Mesenchymal stem cell (in vitro differentiated cells and primary cell): ENCODE results near the gene ADAMTS17.

Source experiments
- DNase-seq: peaks from one replicate; pipeline ENCODE4 v3.0.0-alpha.2; 2013
- H2AFZ ChIP-seq: one replicate; pipeline ENCODE4 v1.6.1; 2013; ENCODE audit warnings: low read depth, mild to moderate bottlenecking, control low read depth, inconsistent platforms, low read length, moderate library complexity
- H2AK5ac ChIP-seq: 2 replicates; pipeline ENCODE4 v1.6.1; 2013; ENCODE audit warnings: low read length, moderate library complexity, mild to moderate bottlenecking, inconsistent platforms; ENCODE audit not compliant: severe bottlenecking
- H2BK120ac ChIP-seq: one replicate; pipeline ENCODE4 v1.6.1; 2013; ENCODE audit warnings: low read depth, mild to moderate bottlenecking, inconsistent platforms, low read length, moderate library complexity
- H2BK12ac ChIP-seq, 2 experiments: one replicate each; pipeline ENCODE4 v1.6.1; 2013; ENCODE audit warnings: inconsistent platforms in 2 of 2, low read length in 2 of 2, mild to moderate bottlenecking in 2 of 2, moderate library complexity in 2 of 2, control low read depth in 1 of 2
- H2BK15ac ChIP-seq: one replicate; pipeline ENCODE4 v1.6.1; 2013; ENCODE audit warnings: mild to moderate bottlenecking, low read depth, inconsistent platforms; ENCODE audit not compliant: poor library complexity, severe bottlenecking
- H2BK5ac ChIP-seq: 2 replicates; pipeline ENCODE4 v1.6.1; 2013; ENCODE audit warnings: low read depth, mild to moderate bottlenecking, low read length, control low read depth, inconsistent platforms; ENCODE audit not compliant: poor library complexity, severe bottlenecking
- H3K14ac ChIP-seq, 2 experiments: one replicate each; pipeline ENCODE4 v1.6.1; 2013; ENCODE audit warnings: inconsistent platforms in 2 of 2, low read length in 2 of 2, control low read depth in 1 of 2, mild to moderate bottlenecking in 1 of 2, moderate library complexity in 1 of 2
- H3K18ac ChIP-seq, 2 experiments: one replicate each; pipeline ENCODE4 v1.6.1; 2013; ENCODE audit warnings: inconsistent platforms in 2 of 2, low read length in 2 of 2, control low read depth in 1 of 2, low read depth in 1 of 2, mild to moderate bottlenecking in 1 of 2
- H3K23ac ChIP-seq, 2 experiments: one replicate each; pipeline ENCODE4 v1.6.1; 2013; ENCODE audit warnings: inconsistent platforms in 2 of 2, low read length in 2 of 2, mild to moderate bottlenecking in 2 of 2, moderate library complexity in 2 of 2, control low read depth in 1 of 2
- H3K27ac ChIP-seq: 2 replicates; pipeline ENCODE4 v1.5.1; 2013; ENCODE audit warnings: mild to moderate bottlenecking, moderate library complexity, low read length, control low read depth, inconsistent platforms; ENCODE audit not compliant: poor library complexity, severe bottlenecking
- H3K27me3 ChIP-seq, 2 experiments: 2 replicates each; pipeline versions ENCODE4 v1.6.1 to v1.7.0; 2013; ENCODE audit warnings: low read length in 2 of 2, mild to moderate bottlenecking in 2 of 2, moderate library complexity in 2 of 2, control low read depth in 1 of 2, inconsistent platforms in 1 of 2; ENCODE audit not compliant: control insufficient read depth in 1 of 2, insufficient read depth in 1 of 2
- H3K36me3 ChIP-seq, 2 experiments: 2 replicates each; pipeline versions ENCODE4 v1.6.1 to v1.7.0; 2013; ENCODE audit warnings: low read length in 2 of 2, control low read depth in 1 of 2, inconsistent platforms in 1 of 2, low read depth in 1 of 2, mild to moderate bottlenecking in 1 of 2; ENCODE audit not compliant: insufficient read depth in 2 of 2, control insufficient read depth in 1 of 2
- H3K4ac ChIP-seq, 2 experiments: one replicate each; pipeline ENCODE4 v1.6.1; 2013; ENCODE audit warnings: inconsistent platforms in 2 of 2, low read length in 2 of 2, mild to moderate bottlenecking in 2 of 2, moderate library complexity in 2 of 2, control low read depth in 1 of 2, low read depth in 1 of 2
- H3K4me1 ChIP-seq: 2 replicates; pipeline ENCODE4 v1.6.1; 2013; ENCODE audit warnings: low read depth, low read length, control low read depth; ENCODE audit not compliant: control insufficient read depth, insufficient read depth
- H3K4me2 ChIP-seq: 2 replicates; pipeline ENCODE4 v1.6.1; 2013; ENCODE audit warnings: low read length, mild to moderate bottlenecking, inconsistent platforms; ENCODE audit not compliant: poor library complexity, severe bottlenecking
- H3K4me3 ChIP-seq, 2 experiments: 2 replicates each; pipeline versions ENCODE4 v1.5.1 to v1.7.0; 2013; ENCODE audit warnings: low read length in 2 of 2, mild to moderate bottlenecking in 2 of 2, control low read depth in 1 of 2, low read depth in 1 of 2; ENCODE audit not compliant: insufficient read depth in 1 of 2
- H3K79me1 ChIP-seq: replicated peaks from 2 replicates; pipeline ENCODE4 v1.6.1; 2013; ENCODE audit warnings: mild to moderate bottlenecking, control low read depth, low read length, inconsistent platforms; ENCODE audit not compliant: poor library complexity, severe bottlenecking
- H3K9ac ChIP-seq: 2 replicates; pipeline ENCODE4 v1.7.0; 2013; ENCODE audit warnings: mild to moderate bottlenecking, low read length, moderate library complexity
- H3K9me3 ChIP-seq: 2 replicates; pipeline ENCODE4 v1.7.0; 2013; ENCODE audit warnings: mild to moderate bottlenecking, low read length; ENCODE audit not compliant: control insufficient read depth
- H4K8ac ChIP-seq: one replicate; pipeline ENCODE4 v1.6.1; 2013; ENCODE audit warnings: inconsistent platforms, mild to moderate bottlenecking, low read length, moderate library complexity
- H4K91ac ChIP-seq: one replicate; pipeline ENCODE4 v1.6.1; 2013; ENCODE audit warnings: mild to moderate bottlenecking, low read length, inconsistent platforms
- WGBS: methylation state at CpG from one replicate; pipeline ENCODE4 v1.1.7; 2013; ENCODE audit warnings: mixed read lengths; 5-methylcytosine and 5-hydroxymethylcytosine counted together

ADAMTS17 gene

DNA sequence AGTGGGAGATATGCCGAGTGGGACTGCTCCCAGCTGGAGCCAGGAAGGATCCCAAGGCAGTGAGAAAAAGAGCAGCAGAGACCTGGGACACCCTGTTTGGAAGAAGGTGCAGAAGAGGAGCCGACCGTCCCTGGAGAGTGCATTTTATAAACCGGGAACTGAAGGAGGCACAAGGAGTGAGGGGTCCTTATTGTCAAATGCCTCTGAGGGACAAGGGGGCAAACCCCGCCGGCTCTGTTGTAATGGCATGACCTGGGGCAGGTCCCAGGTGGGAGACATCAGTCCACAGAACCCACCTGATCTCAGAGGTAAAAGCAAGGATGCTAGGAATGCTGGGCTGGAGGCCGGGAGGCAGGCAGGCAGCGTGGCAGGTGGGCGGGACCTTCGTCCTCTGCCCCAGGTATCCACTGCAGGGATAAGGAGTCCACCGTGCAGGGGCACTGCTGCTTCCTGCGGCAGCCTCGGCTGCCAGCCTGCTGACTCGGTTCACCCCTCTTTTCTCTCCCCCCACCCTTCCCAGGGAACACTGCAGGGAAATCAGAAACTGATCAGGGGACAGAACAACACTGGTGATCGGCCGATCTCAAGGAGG lies 26.9 kb downstream of the ADAMTS17 start:
- no peak overlapping the region for H3K4me3 ChIP-seq
- H3K79me1 ChIP-seq = no peaks in the 10 kb centered on the region
- no peaks in the 10 kb centered on the region for H3K4me1 ChIP-seq
- H3K18ac ChIP-seq = no peak overlapping the region
- no peak overlapping the region for H2BK15ac ChIP-seq
- H3K9ac ChIP-seq = no peak overlapping the region
- 87% methylated on average over 12 of the region's 16 CpGs for WGBS
- no peak overlapping the region for H3K4ac ChIP-seq
- H2BK5ac ChIP-seq = no peak overlapping the region
- no peak overlapping the region for H2BK120ac ChIP-seq
- H2AFZ ChIP-seq = no peak overlapping the region
- H3K14ac ChIP-seq = no peak overlapping the region
- no peak for DNase-seq
- H3K23ac ChIP-seq = no peak overlapping the region
- H3K36me3 ChIP-seq = no peaks in the 10 kb centered on the region
- H3K27me3 ChIP-seq = peaks cover 0 to 24% of the 10 kb centered on the region in 2 experiments
- no peak overlapping the region for H4K91ac ChIP-seq
- H3K4me2 ChIP-seq = no peak overlapping the region
- H2AK5ac ChIP-seq = no peak overlapping the region
- H3K27ac ChIP-seq = no peak overlapping the region
- H3K9me3 ChIP-seq = peaks cover 7% of the 10 kb centered on the region
- H2BK12ac ChIP-seq = no peak overlapping the region
- no peak overlapping the region for H4K8ac ChIP-seq

DNA sequence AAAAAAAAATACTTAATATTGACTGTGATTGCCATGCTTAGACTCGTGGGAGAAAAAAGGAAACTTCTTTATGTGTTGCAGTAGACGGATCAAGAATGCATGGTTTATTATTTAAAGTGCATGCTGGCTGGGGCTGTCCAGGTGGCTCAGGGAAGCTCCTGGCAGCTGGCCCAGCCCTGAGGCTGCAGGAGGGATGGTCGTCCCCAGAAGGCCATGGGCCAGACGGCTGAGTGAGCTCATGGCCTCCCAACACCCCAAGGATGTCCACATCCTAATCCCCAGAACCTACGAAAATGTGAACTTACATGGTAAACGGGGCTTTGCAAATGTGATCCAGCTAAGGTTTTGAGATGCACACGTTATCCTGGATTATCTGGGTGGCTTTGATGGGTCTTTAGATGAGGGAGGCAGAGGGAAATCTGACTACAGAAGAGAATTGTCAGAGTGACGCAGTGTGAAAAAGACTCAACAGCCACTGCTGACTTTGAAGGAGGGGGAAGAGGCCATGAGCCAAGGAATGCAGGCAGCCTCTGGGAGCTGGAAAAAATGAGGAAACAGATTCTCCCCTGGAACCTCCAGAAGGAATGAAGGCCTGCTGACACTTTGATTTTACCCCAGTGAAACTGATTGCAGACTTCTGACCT lies 29.8 kb downstream of the ADAMTS17 start:
- no peak overlapping the region for H4K91ac ChIP-seq
- peaks cover 0 to 45% of the 10 kb centered on the region in 2 experiments for H3K27me3 ChIP-seq
- H2BK120ac ChIP-seq = no peak overlapping the region
- H3K36me3 ChIP-seq = no peaks in the 10 kb centered on the region
- H2BK15ac ChIP-seq = no peak overlapping the region
- H3K4me2 ChIP-seq = no peak overlapping the region
- no peak overlapping the region for H3K4me3 ChIP-seq
- no peak overlapping the region for H2BK5ac ChIP-seq
- no peak overlapping the region for H2AFZ ChIP-seq
- no peak overlapping the region for H2BK12ac ChIP-seq
- peaks cover 7% of the 10 kb centered on the region for H3K9me3 ChIP-seq
- no peaks in the 10 kb centered on the region for H3K4me1 ChIP-seq
- H4K8ac ChIP-seq = no peak overlapping the region
- H2AK5ac ChIP-seq = no peak overlapping the region
- no peak overlapping the region for H3K18ac ChIP-seq
- H3K23ac ChIP-seq = no peak overlapping the region
- WGBS = 61% methylated on average over 8 of the region's 8 CpGs
- H3K4ac ChIP-seq = no peak overlapping the region
- no peak overlapping the region for H3K9ac ChIP-seq
- H3K27ac ChIP-seq = no peak overlapping the region
- no peak overlapping the region for H3K14ac ChIP-seq
- no peak for DNase-seq
- no peaks in the 10 kb centered on the region for H3K79me1 ChIP-seq

- no peaks in the 10 kb centered on the region for H3K36me3 ChIP-seq
- H2BK5ac ChIP-seq = no peak overlapping the region
- H3K9ac ChIP-seq = no peak overlapping the region
- H3K4me1 ChIP-seq = no peaks in the 10 kb centered on the region
- no peak overlapping the region for H2BK12ac ChIP-seq
- H3K27me3 ChIP-seq = peaks cover 0 to 49% of the 10 kb centered on the region in 2 experiments
- no peak overlapping the region for H3K18ac ChIP-seq
- 87% methylated on average over 15 of the region's 15 CpGs for WGBS
- H2BK120ac ChIP-seq = no peak overlapping the region
- no peaks in the 10 kb centered on the region for H3K79me1 ChIP-seq
- H3K4ac ChIP-seq = no peak overlapping the region
- peaks cover 7% of the 10 kb centered on the region for H3K9me3 ChIP-seq
- no peak overlapping the region for H2AK5ac ChIP-seq
- no peak overlapping the region for H3K27ac ChIP-seq
- no peak overlapping the region for H3K23ac ChIP-seq
- no peak overlapping the region for H4K91ac ChIP-seq
- H3K4me3 ChIP-seq = no peak overlapping the region
- no peak overlapping the region for H3K14ac ChIP-seq
- no peak overlapping the region for H2AFZ ChIP-seq
- no peak for DNase-seq
- no peak overlapping the region for H2BK15ac ChIP-seq
- H4K8ac ChIP-seq = no peak overlapping the region
- H3K4me2 ChIP-seq = no peak overlapping the region
These were observed 30.6 kb downstream of the ADAMTS17 start for GRCh38 chr15:100311154-100311625.

- H3K23ac ChIP-seq = no peak overlapping the region
- peaks cover 7% of the 10 kb centered on the region for H3K9me3 ChIP-seq
- no peak overlapping the region for H2BK15ac ChIP-seq
- peaks cover 0 to 49% of the 10 kb centered on the region in 2 experiments for H3K27me3 ChIP-seq
- H2BK12ac ChIP-seq = no peak overlapping the region
- H2AFZ ChIP-seq = no peak overlapping the region
- DNase-seq = no peak
- H2AK5ac ChIP-seq = no peak overlapping the region
- no peak overlapping the region for H3K4ac ChIP-seq
- no peak overlapping the region for H3K4me2 ChIP-seq
- 64% methylated on average over 14 of the region's 14 CpGs for WGBS
- no peaks in the 10 kb centered on the region for H3K36me3 ChIP-seq
- no peak overlapping the region for H3K14ac ChIP-seq
- H4K8ac ChIP-seq = no peak overlapping the region
- no peak overlapping the region for H2BK5ac ChIP-seq
- no peak overlapping the region for H3K4me3 ChIP-seq
- H3K9ac ChIP-seq = no peak overlapping the region
- no peak overlapping the region for H3K18ac ChIP-seq
- H3K79me1 ChIP-seq = no peaks in the 10 kb centered on the region
- H3K4me1 ChIP-seq = no peaks in the 10 kb centered on the region
- no peak overlapping the region for H3K27ac ChIP-seq
- H4K91ac ChIP-seq = no peak overlapping the region
- no peak overlapping the region for H2BK120ac ChIP-seq
These were observed 31.1 kb downstream of the ADAMTS17 start for GRCh38 chr15:100310513-100311153.
